ENCODE measurements around the gene TLX2. TPM values are rescaled to one million over a fixed set of nuclear protein-coding genes. Genes with fewer than 3 reads are reported as not detected.

Gene TLX2
- total RNA-seq, 1 donor from 2014 or later, result not detected

- Mint-ChIP-seq H3K4me1 (peaks cover 2% of the 10 kb centered on the region), H3K36me3 (no peaks in the 10 kb centered on the region), H3K27me3 (ENCODE audit: insufficient read depth, low read depth) (peaks cover 7% of the 10 kb centered on the region), H3K4me3 (no peak overlapping the region), H3K27ac (no peak overlapping the region), H3K9me3 (no peaks in the 10 kb centered on the region)
- Histone ChIP-seq H3K27me3 (peaks cover 38% of the 10 kb centered on the region), H3K4me3 (no peak overlapping the region), H3K4me2 (no peak overlapping the region), H3K4me1 (no peaks in the 10 kb centered on the region), H3K79me2 (ENCODE audit: low read depth) (no peaks in the 10 kb centered on the region), H3K9me3 (ENCODE audit: low read depth) (no peaks in the 10 kb centered on the region), H3K27ac (no peak overlapping the region), H4K20me1 (ENCODE audit: low read depth) (no peaks in the 10 kb centered on the region), H3F3A (ENCODE audit: low read depth) (no peaks in the 10 kb centered on the region), H3K9ac (no peak overlapping the region), H3K36me3 (no peaks in the 10 kb centered on the region), H2AFZ (replicated peaks) (no peak overlapping the region)
- TF ChIP-seq EZH2phosphoT487 (IDR thresholded peaks at IDR 0.05) (no peak), CTCF (IDR thresholded peaks at IDR 0.05) (no peak), EZH2 (IDR thresholded peaks at IDR 0.05) (no peak)
- no peak for DNase-seq (ENCODE audit: low spot score)
Measured at GRCh38 chr2:74566076-74566753, 52.0 kb downstream of the TLX2 start.

GRCh38 chr2:74566754-74567085, 52.5 kb downstream of the TLX2 start:
- no peak overlapping the region for H3K4me3 Mint-ChIP-seq
- Histone ChIP-seq H3K9me3 (ENCODE audit: low read depth) (no peaks in the 10 kb centered on the region), H3K27ac (no peak overlapping the region), H3K9ac (no peak overlapping the region), H4K20me1 (ENCODE audit: low read depth) (no peaks in the 10 kb centered on the region), H3K4me3 (no peak overlapping the region), H3F3A (ENCODE audit: low read depth) (no peaks in the 10 kb centered on the region), H3K36me3 (no peaks in the 10 kb centered on the region), H3K4me2 (no peak overlapping the region), H3K4me1 (no peaks in the 10 kb centered on the region), H3K79me2 (ENCODE audit: low read depth) (no peaks in the 10 kb centered on the region), H2AFZ (replicated peaks) (no peak overlapping the region), H3K27me3 (peaks cover 33% of the 10 kb centered on the region)
- H3K9me3 Mint-ChIP-seq, result no peaks in the 10 kb centered on the region
- no peak for DNase-seq (ENCODE audit: low spot score)
- peaks cover 2% of the 10 kb centered on the region for H3K4me1 Mint-ChIP-seq
- H3K27ac Mint-ChIP-seq, result no peak overlapping the region
- TF ChIP-seq CTCF (IDR thresholded peaks at IDR 0.05), result no peak
- no peak for TF ChIP-seq EZH2phosphoT487 (IDR thresholded peaks at IDR 0.05)
- no peak for TF ChIP-seq EZH2 (IDR thresholded peaks at IDR 0.05)
- peaks cover 7% of the 10 kb centered on the region for H3K27me3 Mint-ChIP-seq (ENCODE audit: insufficient read depth, low read depth)
- H3K36me3 Mint-ChIP-seq, result no peaks in the 10 kb centered on the region

Other genes starting within 250 kb of the TLX2 start
- gene SLC4A5, start 171.0 kb upstream of the TLX2 start, total RNA-seq (ENCODE audit: low replicate concordance), result 1.7 and 2.0 TPM in 2 replicates
- 100 and 134 TPM in 2 replicates for gene DCTN1, start 134.1 kb upstream of the TLX2 start, total RNA-seq (ENCODE audit: low replicate concordance)
- 1.8 and 6.0 TPM in 2 replicates for gene C2orf81, start 92.8 kb upstream of the TLX2 start, total RNA-seq (ENCODE audit: low replicate concordance)
- gene WDR54, start 92.7 kb upstream of the TLX2 start, total RNA-seq (ENCODE audit: low replicate concordance), result 88.1 and 138 TPM in 2 replicates
- gene RTKN, start 72.5 kb upstream of the TLX2 start, total RNA-seq (ENCODE audit: low replicate concordance), result 11.4 and 40.0 TPM in 2 replicates
- gene INO80B, start 59.4 kb upstream of the TLX2 start, total RNA-seq (ENCODE audit: low replicate concordance), result 8.7 and 15.9 TPM in 2 replicates
- gene WBP1, start 56.0 kb upstream of the TLX2 start, total RNA-seq (ENCODE audit: low replicate concordance), result 38.2 and 132 TPM in 2 replicates
- gene MOGS, start 49.1 kb upstream of the TLX2 start, total RNA-seq (ENCODE audit: low replicate concordance), result 32.0 and 68.3 TPM in 2 replicates
- gene MRPL53, start 41.8 kb upstream of the TLX2 start, total RNA-seq (ENCODE audit: low replicate concordance), result 9.8 and 22.5 TPM in 2 replicates
- gene CCDC142, start 31.5 kb upstream of the TLX2 start, total RNA-seq (ENCODE audit: low replicate concordance), result 12.0 and 22.3 TPM in 2 replicates
- 22.6 and 41.1 TPM in 2 replicates for gene TTC31, start 31.4 kb upstream of the TLX2 start, total RNA-seq (ENCODE audit: low replicate concordance)
- 0.12 TPM in 1 of 2 replicates, not detected in the other for gene LBX2, start 14.8 kb upstream of the TLX2 start, total RNA-seq (ENCODE audit: low replicate concordance)
- gene PCGF1, start 6.8 kb upstream of the TLX2 start, total RNA-seq (ENCODE audit: low replicate concordance), result 10.9 and 13.8 TPM in 2 replicates
- 0.11 and 0.71 TPM in 2 replicates for gene DQX1, start 11.8 kb downstream of the TLX2 start, total RNA-seq (ENCODE audit: low replicate concordance)
- 47.9 and 73.7 TPM in 2 replicates for gene AUP1, start 15.3 kb downstream of the TLX2 start, total RNA-seq (ENCODE audit: low replicate concordance)
- 18.5 and 28.4 TPM in 2 replicates for gene HTRA2, start 15.5 kb downstream of the TLX2 start, total RNA-seq (ENCODE audit: low replicate concordance)
- gene LOXL3, start 39.5 kb downstream of the TLX2 start, total RNA-seq (ENCODE audit: low replicate concordance), result 24.2 and 39.1 TPM in 2 replicates
- 3.4 and 13.2 TPM in 2 replicates for gene DOK1, start 40.3 kb downstream of the TLX2 start, total RNA-seq (ENCODE audit: low replicate concordance)
- gene M1AP, start 133.9 kb downstream of the TLX2 start, total RNA-seq (ENCODE audit: low replicate concordance), result 0.75 and 3.7 TPM in 2 replicates
- gene SEMA4F, start 139.8 kb downstream of the TLX2 start, total RNA-seq (ENCODE audit: low replicate concordance), result 3.5 and 11.3 TPM in 2 replicates